IPS-15b (cell line): ENCODE results near the gene LHFPL2.

ENCODE experiments used
- H3K27me3 ChIP-seq: one replicate; pipeline ENCODE4 v1.6.1; 2013; ENCODE audit warnings: low read length; ENCODE audit not compliant: control insufficient read depth, insufficient read depth
- H3K36me3 ChIP-seq: one replicate; pipeline ENCODE4 v1.6.1; 2013; ENCODE audit warnings: low read length; ENCODE audit not compliant: control insufficient read depth, insufficient read depth
- H3K4me1 ChIP-seq: one replicate; pipeline ENCODE4 v1.6.1; 2013; ENCODE audit warnings: mild to moderate bottlenecking, low read length; ENCODE audit not compliant: control insufficient read depth, insufficient read depth
- H3K4me3 ChIP-seq: one replicate; pipeline ENCODE4 v1.5.1; 2013; ENCODE audit warnings: low read depth, low read length
- H3K9ac ChIP-seq: one replicate; pipeline ENCODE4 v1.6.1; 2013; ENCODE audit warnings: low read depth, mild to moderate bottlenecking, low read length
- H3K9me3 ChIP-seq: one replicate; pipeline ENCODE4 v1.6.1; 2013; ENCODE audit warnings: mild to moderate bottlenecking, low read length; ENCODE audit not compliant: control insufficient read depth, insufficient read depth

The LHFPL2 gene

GRCh38 chr5:78496373-78496772 lies 152.2 kb downstream of the LHFPL2 start:
- peak overlapping the region; percentile 14 for H3K4me3 ChIP-seq
- no peak overlapping the region for H3K9ac ChIP-seq
- no peaks in the 10 kb centered on the region for H3K9me3 ChIP-seq
- H3K4me1 ChIP-seq: peaks cover 18% of the 10 kb centered on the region
- H3K27me3 ChIP-seq: no peaks in the 10 kb centered on the region
- no peaks in the 10 kb centered on the region for H3K36me3 ChIP-seq

DNA sequence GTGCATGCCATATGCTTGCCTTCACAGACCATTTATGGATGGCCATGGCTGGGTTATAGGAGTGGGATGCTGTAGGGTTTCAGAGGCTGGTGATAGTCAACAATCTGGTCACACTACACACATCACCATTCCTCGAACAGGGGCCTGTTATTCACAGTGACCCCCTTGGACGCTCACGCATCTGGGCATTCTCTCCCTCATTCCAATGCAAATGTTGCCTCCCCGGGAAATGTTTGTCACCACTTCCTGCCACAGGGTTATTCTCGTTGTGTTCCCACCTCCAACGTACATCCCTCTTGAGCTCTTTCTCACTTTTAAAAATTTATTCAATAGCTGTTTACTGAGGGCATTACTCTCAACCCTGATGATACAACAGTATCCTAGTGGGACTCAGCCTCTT lies 152.8 kb downstream of the LHFPL2 start:
- Histone ChIP-seq H3K9ac (no peak overlapping the region), H3K36me3 (no peaks in the 10 kb centered on the region), H3K4me3 (peak overlapping the region; percentile 14), H3K4me1 (peaks cover 18% of the 10 kb centered on the region), H3K9me3 (no peaks in the 10 kb centered on the region), H3K27me3 (no peaks in the 10 kb centered on the region)

GRCh38 chr5:78492650-78493049 lies 155.9 kb downstream of the LHFPL2 start:
- H3K4me1 ChIP-seq: peaks cover 18% of the 10 kb centered on the region

DNA sequence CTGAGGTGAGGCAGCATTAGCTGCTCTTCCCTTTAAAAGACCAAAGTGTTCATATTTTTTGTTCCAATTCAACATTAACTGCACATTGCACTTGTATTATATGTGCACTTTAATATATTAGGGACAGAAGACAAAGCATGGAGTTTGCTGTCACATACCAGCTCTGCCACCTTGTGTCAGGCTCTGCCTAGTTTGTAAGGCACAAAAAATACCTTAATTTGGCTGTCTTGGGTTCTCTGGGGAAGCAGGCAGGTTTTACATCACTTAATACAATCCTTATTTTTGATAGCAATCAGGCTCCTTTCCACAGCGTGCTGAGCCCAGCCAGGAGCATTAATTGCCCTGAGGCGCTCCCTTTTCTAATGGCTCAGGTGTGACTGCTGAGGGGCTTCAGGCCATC lies 156.3 kb downstream of the LHFPL2 start:
- Histone ChIP-seq H3K4me1 (peaks cover 18% of the 10 kb centered on the region), H3K36me3 (no peaks in the 10 kb centered on the region), H3K9ac (no peak overlapping the region), H3K9me3 (no peaks in the 10 kb centered on the region), H3K4me3 (no peak overlapping the region), H3K27me3 (no peaks in the 10 kb centered on the region)

More at GRCh38 chr5:78492650-78493049, 155.9 kb downstream of the LHFPL2 start:
- no peaks in the 10 kb centered on the region for H3K36me3 ChIP-seq
- H3K4me3 ChIP-seq: no peak overlapping the region
- no peaks in the 10 kb centered on the region for H3K27me3 ChIP-seq
- H3K9ac ChIP-seq: no peak overlapping the region
- no peaks in the 10 kb centered on the region for H3K9me3 ChIP-seq

GRCh38 chr5:78490709-78491485 lies 157.7 kb downstream of the LHFPL2 start:
- Histone ChIP-seq H3K36me3 (no peaks in the 10 kb centered on the region), H3K9me3 (no peaks in the 10 kb centered on the region), H3K9ac (no peak overlapping the region), H3K27me3 (no peaks in the 10 kb centered on the region), H3K4me1 (peaks cover 9% of the 10 kb centered on the region), H3K4me3 (no peak overlapping the region)

- Histone ChIP-seq H3K4me1 (no peaks in the 10 kb centered on the region), H3K9ac (no peak overlapping the region), H3K9me3 (no peaks in the 10 kb centered on the region), H3K27me3 (no peaks in the 10 kb centered on the region), H3K36me3 (no peaks in the 10 kb centered on the region), H3K4me3 (no peak overlapping the region)
Measured at GRCh38 chr5:78487846-78488245, 160.7 kb downstream of the LHFPL2 start.

GRCh38 chr5:78486218-78486617 lies 162.4 kb downstream of the LHFPL2 start:
- H3K36me3 ChIP-seq: no peaks in the 10 kb centered on the region
- no peak overlapping the region for H3K4me3 ChIP-seq
- no peak overlapping the region for H3K9ac ChIP-seq
- no peaks in the 10 kb centered on the region for H3K4me1 ChIP-seq
- no peaks in the 10 kb centered on the region for H3K9me3 ChIP-seq
- H3K27me3 ChIP-seq: no peaks in the 10 kb centered on the region

DNA sequence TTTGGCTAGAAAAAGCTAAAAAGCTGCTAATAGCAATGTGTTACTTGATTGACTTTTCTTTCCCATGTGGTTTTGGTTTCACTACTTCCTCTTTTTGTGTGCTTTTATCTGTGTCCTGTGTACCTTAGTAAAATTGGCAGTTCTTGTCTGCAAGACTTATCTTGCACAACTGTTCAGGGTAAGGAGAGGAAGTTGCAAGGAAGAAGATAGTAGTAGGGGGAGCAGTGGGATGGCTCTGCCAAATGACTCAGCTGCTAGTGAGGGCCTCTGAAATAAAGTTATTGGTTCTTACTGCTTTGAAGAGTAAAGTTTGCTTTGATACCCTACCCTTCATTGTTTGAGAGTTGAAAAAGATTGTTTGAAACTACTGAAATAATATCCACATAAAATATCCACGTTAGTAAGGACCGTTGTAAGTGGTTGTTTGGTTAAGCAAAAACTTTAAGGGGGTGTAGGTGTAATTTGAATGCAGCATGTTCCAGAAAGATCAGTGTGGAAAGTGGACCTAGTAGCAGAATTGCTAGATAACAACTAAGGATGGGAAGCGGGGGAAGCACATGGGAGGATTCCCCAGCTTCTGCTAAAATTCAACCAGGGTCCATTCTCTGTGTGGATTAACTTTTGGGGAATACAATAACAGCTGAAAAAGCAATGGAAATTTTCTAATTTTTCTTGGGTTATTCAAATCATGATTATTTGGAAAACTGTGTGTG lies 164.6 kb downstream of the LHFPL2 start:
- Histone ChIP-seq H3K4me1 (no peaks in the 10 kb centered on the region), H3K9me3 (no peaks in the 10 kb centered on the region), H3K4me3 (no peak overlapping the region), H3K36me3 (no peaks in the 10 kb centered on the region), H3K27me3 (no peaks in the 10 kb centered on the region), H3K9ac (no peak overlapping the region)

DNA sequence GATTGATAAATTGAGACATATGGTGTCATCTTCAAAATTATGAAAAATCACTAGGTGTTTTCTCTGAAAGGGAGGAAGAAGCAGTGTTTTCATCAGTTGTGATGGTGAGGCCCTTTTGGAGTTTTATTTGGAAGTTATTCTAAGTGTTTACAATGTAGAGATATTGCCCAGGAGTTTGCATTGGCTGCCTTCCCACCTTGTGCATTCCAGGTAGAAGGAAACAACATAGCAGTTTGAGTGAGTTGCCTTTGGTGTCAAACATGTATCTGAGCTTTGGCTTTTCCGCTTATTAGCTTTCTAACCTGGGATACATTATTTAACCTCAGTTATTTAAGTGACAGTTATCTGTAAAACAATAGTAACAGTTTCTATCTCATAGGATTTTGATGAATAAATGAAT lies 165.6 kb downstream of the LHFPL2 start:
- H3K4me3 ChIP-seq: no peak overlapping the region

GRCh38 chr5:78476795-78477194 lies 171.8 kb downstream of the LHFPL2 start:
- Histone ChIP-seq H3K9me3 (no peaks in the 10 kb centered on the region), H3K4me3 (no peak overlapping the region), H3K27me3 (no peaks in the 10 kb centered on the region), H3K4me1 (no peaks in the 10 kb centered on the region), H3K36me3 (no peaks in the 10 kb centered on the region), H3K9ac (no peak overlapping the region)

More for the DNA sequence above, 165.6 kb downstream of the LHFPL2 start:
- Histone ChIP-seq H3K9ac (no peak overlapping the region), H3K9me3 (no peaks in the 10 kb centered on the region), H3K36me3 (no peaks in the 10 kb centered on the region), H3K27me3 (no peaks in the 10 kb centered on the region), H3K4me1 (no peaks in the 10 kb centered on the region)

DNA sequence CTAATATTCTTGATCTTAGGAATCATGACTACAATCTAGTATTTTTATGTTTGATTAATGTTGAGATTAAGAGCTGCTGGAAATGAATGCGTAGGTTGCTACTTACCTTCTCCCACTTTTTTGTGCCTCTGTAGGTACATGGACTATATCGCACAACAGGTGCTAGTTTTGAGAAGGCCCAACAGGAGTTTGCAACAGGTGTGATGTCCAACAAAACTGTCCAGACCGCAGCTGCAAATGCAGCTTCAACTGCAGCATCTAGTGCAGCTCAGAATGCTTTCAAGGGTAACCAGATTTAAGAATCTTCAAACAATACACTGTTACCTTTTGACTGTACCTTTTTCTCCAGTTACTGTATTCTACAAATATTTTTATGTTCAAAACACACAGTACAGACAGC lies 173.2 kb downstream of the LHFPL2 start:
- Histone ChIP-seq H3K27me3 (no peaks in the 10 kb centered on the region), H3K9me3 (no peaks in the 10 kb centered on the region), H3K4me3 (no peak overlapping the region)

DNA sequence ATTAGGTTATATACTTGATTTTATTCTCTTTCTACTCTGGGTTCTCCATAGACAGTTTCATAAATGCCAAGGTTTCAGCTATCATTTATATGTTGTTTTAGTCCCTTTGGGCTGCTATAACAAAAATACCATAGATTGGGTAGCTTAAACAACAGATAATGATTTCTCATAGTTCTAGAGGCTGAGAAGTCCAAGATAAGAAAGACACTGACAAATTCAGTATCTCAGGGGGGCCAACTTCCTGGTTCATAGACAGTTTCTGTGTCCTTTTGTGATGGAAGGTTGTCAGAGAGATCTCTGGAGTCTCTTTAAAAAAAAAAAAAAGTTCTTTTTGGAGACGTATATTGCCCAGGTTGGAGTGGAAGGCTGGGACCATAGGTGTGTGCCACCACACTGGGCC lies 174.8 kb downstream of the LHFPL2 start:
- Histone ChIP-seq H3K9ac (no peak overlapping the region), H3K4me1 (no peaks in the 10 kb centered on the region), H3K9me3 (no peaks in the 10 kb centered on the region), H3K27me3 (no peaks in the 10 kb centered on the region), H3K36me3 (no peaks in the 10 kb centered on the region), H3K4me3 (no peak overlapping the region)

More for the DNA sequence above, 173.2 kb downstream of the LHFPL2 start:
- Histone ChIP-seq H3K4me1 (no peaks in the 10 kb centered on the region), H3K9ac (no peak overlapping the region), H3K36me3 (no peaks in the 10 kb centered on the region)
